H1 (cell line): ENCODE measurements around the gene KIF21A. TPM values are rescaled to one million over a fixed set of nuclear protein-coding genes. Genes with fewer than 3 reads are reported as not detected.

ENCODE experiments used
- RNF2 ChIP-seq: fragments of 200-900, 300-1000 bp; sonication (generic); IDR thresholded peaks from 2 replicates; pipeline ENCODE4 v1.7.1; 2016; ENCODE audit warnings: borderline replicate concordance, low read depth, mild to moderate bottlenecking, antibody characterized with exemption, low read length; ENCODE audit not compliant: poor library complexity, severe bottlenecking; ENCODE audit errors: missing control alignments
- SP1 ChIP-seq: IDR thresholded peaks from 2 replicates; pipeline ENCODE4 v1.6.1; 2011; ENCODE audit warnings: low read depth, low read length
- TCF12 ChIP-seq: IDR thresholded peaks from 2 replicates; pipeline ENCODE4 v1.6.1; 2011; ENCODE audit warnings: low read depth, mild to moderate bottlenecking, low read length
- polyA plus RNA-seq, 7 experiments: library from polyadenylated mRNA; depleted of rRNA in 3 of 7; stranded (reverse) in 5 of 7; unstranded in 2 of 7; fragments of >200 nt in 5 of 7; fragments of 200-250 nt in 2 of 7; gene quantifications; 1 replicate in 5 of 7; 2 replicates in 1 of 7; 4 replicates in 1 of 7; pipeline versions ENCODE4 v1.2.1 to v1.2.3, GENCODE V29; 2011 to 2013; ENCODE audit warnings: missing spikeins in 2 of 7, mixed read lengths in 2 of 7
- total RNA-seq: library from RNA; stranded (reverse); fragmentation: NEBNext Ultra II Directional; extraction: Animal tissue kit (Norgen Biotek cat#: 25700); gene quantifications from 2 replicates; pipeline ENCODE4 v1.2.1, GENCODE V29; 2021

Gene KIF21A
- total and polyA plus RNA-seq, 2 of the 8 experiments (the other 6 are each of a cell fraction or from before 2014, with no cell fraction given), result 10.0 to 26.0 TPM

GRCh38 chr12:39355841-39356240 lies 87.1 kb downstream of the KIF21A start (continued):
- TF ChIP-seq RNF2 (no peak), TCF12 (no peak), SP1 (no peak)
